HT-29 (cell line): Measurements from ENCODE around the gene SDHAF4. TPM values are rescaled to one million over a fixed set of nuclear protein-coding genes. Genes with fewer than 3 reads are reported as not detected.
"Not testable (repeated sequence)": the region's sequence is repeated elsewhere in the genome, so short reads cannot be mapped to it uniquely, and the experiment has no call there.

Experiments used
- DNase-seq: peaks from one replicate; pipeline ENCODE4 v3.0.0-alpha.2; 2015; ENCODE audit warnings: low spot score
- total RNA-seq: library from RNA; depleted of rRNA; stranded (reverse); fragments of >200 nt; shearing (Covaris generic); gene quantifications from 2 replicates; pipeline ENCODE4 v1.2.3, GENCODE V29; 2014; rRNA removed

SDHAF4 gene
- total RNA-seq, 1 experiment from 2014 or later: 2.4 TPM

DNA sequence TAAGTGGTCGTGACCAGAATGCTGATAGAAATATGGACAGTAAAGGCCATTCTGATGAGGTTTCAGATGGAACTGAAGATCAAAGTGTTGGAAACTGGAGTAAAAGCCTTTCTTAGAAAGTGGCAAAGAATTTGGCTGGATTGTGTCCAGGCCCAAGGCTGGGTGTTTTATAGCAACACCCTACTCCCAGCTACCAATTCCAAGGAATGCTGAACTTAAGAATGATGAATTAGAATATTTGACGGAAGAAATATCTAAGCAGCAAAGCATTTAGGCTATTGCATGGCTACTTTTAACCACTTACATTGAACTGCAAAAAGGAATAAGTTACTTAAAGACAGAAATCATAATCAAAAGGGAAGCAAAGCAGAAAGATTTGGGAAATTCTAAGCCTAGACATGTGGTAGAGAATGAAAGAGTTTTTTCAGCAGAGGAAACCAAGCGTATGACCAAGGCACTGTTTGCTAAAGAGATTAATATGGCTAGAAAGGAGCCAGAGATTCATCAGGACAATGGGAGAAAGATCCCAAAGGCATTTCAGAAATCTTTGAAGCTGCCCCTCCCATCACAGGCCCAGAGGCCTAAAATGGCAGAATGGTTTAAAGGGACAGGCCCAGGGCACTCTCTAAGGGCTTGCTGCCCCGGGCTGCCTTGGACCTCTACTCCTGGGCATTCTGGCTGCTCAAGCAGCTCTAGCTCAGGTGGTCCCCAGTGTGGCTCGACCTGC lies 25.8 kb downstream of the SDHAF4 start:
- no peak for DNase-seq

DNA sequence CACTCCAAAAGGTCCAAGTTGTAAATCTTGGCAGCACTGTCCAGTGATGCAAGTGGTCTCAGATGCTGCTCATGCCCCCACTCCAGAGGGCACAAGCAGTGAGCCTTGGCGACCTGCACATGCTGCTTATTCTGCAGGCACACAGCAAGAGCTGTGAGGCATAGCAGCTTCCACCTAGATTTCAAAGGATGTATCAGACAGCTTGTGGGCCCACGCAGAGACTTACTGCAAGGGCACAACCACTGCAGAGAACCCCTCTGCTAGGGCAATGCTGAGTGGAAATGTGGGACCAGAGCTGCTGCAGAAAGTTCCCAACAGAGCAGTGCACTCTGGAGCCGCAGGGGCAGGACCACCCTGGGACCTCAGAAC lies 26.4 kb downstream of the SDHAF4 start:
- DNase-seq: no peak

DNA sequence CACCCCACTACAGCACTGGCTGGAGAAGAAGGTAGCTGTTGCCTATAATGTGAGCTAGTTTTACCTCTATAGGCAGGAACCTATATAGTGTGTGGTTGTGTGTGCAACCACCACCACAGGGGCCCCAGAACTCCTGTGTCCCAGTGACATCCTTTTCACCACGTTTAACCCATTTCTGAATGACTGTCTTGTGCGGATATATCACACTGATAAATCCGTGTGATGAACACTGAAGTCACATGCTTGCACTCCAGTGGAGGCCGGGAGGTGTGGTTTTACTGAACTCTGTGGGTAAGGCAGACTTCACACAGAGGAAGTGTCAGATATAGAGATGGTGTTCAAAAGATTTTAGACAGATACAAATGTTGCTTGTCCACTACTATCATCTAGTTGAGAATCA lies 32.5 kb downstream of the SDHAF4 start:
- DNase-seq: no peak

DNA sequence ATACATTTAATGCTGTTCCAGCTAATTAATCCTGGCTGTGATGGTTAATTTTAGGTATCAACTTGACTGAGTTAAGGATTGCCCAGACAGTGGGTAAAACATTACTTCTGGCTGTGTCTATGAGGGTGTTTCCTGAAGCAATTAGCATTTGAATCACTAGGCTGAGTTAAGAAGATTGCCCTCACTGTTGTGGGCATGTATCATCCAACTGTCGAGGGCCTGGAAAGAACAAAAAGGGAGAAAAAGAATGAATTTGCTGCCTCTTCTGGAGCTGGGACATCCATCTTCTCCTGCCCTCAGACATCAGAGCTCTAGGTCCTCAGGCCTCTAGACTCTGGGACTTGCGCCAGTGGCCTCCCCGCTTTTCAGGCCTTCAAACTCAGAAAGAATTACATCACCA lies 34.3 kb downstream of the SDHAF4 start:
- no peak for DNase-seq

DNA sequence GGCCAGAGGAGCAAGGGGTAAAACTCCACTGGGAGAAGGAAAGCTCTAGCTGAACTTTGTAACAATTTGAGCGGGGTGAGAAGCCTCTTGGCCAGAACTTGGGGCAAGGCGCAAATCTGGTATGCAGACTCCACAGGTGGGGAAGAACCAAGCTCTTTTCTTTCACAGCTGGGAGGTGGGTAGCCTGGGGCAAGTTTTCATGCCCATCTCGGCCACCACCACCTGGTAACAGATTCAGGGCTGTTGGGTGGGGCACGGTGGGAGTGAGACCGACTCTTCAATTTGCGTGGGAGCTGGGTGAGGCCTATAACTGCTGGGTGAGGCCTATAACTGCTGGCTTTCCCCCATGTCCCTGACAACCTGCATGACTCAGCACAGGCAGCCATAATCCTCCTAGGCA lies 37.5 kb downstream of the SDHAF4 start:
- DNase-seq: no peak

DNA sequence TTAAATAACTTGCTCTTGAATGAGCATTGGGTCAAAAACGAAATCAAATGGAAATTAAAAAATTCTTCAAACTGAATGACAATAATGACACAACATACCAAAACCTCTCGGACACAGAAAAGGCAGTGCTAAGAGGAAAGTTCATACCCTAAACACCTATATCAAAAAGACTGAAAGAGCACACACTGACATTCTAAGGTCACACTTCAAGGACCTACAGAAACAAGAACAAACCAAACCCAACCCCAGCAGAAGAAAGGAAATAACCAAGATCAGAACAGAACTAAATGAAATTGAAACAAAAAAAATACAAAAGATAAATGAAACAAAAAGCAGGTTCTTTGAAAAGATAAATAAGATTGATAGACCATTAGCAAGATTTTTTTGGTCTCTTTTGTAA lies 40.6 kb downstream of the SDHAF4 start:
- DNase-seq: not testable (repeated sequence)

DNA sequence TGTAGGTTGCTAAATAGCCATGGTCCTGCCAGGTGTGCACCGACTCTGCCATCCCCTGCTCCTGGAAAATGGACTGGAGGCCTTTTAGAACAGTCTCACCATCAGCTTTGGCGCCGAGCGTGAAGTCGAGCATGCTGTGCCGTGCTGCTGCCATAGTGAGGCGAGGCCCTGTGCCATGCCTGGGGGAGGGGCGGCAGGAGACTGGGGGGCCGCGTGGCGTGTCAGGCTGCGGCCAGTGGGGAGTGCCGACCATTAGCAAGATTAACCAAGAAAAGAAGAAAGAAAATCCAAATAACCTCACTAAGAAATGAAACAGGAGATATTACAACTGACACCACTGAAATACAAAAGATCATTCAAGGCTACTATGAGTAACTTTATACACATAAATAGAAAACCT lies 42.5 kb downstream of the SDHAF4 start:
- DNase-seq: not testable (repeated sequence)

DNA sequence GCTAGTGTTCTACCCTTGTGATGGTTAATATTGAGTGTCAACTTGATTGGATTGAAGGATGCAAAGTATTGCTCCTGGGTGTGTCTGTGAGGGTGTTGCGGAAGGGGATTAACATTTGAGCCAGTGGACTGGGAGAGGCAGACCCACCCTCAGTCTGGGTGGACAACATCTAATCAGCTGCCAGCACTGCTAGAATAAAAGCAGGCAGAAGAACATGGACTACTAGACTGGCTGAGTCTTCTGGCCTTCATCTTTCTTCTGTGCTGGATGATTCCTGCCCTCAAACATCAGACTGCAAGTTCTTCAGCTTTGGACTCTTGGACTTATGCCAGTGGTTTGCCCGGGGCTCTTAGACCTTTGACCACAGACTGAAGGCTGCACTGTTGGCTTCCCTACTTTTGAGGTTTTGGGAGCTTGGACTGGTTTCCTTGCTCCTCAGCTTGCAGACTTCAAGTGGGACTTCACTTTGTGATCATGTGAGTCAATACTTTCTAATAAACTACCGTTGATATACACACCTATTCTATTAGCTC lies 50.1 kb downstream of the SDHAF4 start:
- no peak for DNase-seq

DNA sequence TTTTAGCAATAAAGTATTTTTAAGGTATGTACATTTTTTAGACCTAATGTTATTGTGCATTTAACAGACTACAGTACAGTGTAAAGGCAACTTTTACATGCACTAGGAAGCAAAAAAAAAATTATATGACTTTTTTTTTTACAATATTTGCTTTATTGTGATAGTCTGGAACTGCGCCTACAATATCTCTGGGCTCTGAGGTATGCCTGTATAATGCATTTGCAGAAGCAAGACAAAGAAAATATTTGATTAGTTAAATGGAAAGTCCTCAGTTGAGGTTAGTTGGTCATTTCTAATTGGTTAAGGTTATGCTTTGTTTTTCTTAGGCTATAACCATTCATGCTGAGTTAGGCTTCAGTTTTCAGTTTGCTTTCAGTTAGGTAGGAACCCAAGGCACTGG lies 54.0 kb downstream of the SDHAF4 start:
- no peak for DNase-seq

DNA sequence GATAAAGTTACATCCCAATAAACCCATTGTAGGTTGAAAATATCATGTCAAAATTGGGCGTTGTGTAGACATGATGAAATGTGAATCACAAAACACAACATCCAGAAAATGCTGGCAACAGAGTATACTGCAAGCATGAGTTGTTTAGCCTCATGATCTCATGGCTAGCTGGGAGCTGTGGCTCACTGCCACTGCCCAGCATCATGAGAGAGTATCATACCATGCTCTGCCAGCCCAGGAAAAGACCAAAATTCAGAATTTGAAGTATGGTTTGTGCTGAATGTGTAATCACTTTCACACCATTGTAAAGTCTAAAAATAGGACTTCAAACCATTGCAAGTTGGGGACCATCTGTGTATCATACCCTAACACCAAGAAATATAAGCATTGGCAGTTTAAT lies 55.7 kb downstream of the SDHAF4 start:
- DNase-seq: no peak

DNA sequence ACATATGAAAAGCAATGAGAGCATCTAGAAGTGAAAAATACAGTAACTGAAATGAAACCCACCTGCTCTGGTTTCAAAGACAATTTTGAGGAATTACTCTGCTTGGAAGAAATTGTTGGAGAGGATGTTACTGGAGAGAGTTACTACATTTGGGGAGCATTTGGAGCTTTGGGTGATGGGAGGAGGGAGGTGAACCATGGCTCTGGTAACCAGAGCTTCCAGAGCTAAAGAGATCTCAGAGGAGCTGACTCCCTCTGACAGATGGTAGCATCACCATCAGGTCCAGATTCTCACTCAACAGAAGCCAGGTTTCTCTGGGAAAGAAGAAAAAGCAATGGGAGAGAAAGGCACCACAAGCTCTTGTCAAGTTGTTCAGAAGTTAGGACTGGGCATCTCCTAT lies 58.7 kb downstream of the SDHAF4 start:
- no peak for DNase-seq

DNA sequence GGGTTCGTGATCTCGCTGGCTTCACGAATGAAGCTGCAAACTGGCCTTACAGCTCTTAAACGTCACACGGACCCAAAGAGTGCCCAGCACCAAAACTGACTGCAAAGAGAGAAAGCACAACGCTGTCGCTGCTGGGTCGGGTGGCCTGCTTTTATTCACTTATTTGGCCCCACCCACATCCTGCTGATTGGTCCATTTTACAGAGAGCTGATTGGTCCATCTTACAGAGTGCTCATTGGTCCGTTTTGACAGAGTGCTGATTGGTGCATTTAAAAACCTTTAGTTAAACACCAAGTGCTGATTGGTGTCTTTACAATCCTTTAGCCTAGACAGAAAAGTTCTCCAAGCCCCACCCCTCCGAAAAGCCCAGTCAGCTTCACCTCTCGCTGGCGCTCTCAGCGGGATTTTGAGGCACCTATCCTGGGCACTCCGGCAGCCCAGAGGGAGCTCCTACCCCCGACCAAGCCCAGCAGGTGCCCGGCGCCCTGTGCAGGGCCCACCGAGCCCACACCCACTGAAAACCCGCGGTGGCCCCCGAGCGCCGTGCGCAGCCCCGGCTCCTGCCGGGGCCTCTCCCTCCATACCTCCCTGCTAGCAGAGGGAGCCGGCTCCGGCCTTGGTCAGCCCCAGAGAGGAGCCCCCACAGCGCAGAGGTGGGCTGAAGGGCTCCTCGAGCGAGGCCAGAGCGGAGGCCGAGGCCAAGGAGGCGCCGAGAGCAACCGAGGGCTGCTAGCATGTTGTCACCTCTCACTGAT lies 60.9 kb downstream of the SDHAF4 start:
- no peak for DNase-seq

DNA sequence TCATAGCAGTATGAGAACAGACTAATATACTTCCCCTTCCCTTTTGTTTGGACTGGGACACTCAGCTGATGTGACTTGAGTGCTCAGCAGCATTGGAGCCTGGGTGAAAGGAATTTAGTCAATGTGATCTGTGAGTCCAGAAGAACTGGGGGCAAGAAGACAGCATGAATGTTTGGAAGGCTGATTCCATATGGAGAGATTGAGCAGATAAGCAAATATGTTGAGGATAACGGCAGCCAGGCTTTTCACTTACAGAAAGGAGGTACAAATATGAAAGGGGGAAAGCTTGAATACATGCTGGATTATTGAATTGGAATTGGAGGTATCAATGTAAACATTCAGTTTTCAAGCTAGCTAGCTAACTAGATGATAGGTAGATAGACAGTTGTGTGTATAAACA lies 63.2 kb downstream of the SDHAF4 start:
- no peak for DNase-seq

DNA sequence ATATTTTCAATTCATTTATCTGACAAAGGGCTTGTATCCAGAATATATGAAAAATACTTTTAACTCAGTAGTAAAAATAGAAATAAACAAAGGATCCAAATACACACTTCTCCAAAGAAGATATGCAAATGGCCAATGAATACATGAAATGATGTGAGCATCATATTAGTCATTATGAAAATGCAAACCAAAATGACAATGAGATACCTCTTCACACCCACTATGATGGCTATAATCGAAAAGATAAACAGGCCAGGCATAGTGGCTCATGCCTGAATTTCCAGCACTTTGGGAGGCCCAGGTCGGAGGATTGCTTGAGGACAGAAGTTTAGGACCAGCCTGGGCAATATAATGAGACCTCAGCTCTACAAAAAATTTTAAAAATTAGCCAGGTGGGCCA lies 67.1 kb downstream of the SDHAF4 start:
- no peak for DNase-seq

DNA sequence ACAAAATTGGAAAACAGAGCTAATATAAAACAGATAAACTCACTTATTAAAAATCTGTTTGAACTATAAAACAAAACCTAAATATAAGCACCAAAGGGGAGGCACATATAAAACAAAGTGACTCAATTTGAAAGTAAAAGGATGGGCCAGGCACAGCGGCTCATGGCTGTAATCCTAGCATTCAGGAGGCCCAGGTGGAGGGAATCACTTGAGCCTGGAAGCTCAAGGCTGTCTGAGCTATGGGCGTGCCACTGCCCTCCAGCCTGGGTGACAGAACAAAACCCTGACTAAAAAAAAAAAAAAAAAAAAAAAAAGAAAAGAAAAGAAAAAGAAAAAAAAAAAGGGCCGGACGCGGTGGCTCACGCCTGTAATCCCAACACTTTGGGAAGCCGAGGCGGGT lies 69.9 kb downstream of the SDHAF4 start:
- no peak for DNase-seq

DNA sequence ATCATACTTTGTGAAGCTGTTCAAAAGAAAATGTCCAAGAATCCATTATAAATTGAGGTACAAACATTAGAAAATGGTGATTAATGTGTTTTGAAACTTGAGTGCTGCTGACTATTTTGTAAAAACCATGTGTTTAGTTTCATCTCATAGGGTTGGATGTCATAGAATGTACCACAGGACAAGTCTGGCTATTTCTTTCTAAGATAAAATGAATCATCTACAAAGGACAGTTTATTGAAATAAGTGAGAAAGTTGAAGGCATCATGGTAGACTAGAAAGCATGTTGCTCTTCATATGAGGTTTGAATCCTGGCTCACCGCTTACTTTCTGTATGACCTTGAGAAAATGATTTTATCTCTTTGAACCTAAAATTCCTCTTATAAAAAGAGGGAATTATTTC lies 71.7 kb downstream of the SDHAF4 start:
- DNase-seq: no peak

Other genes starting within 250 kb of the SDHAF4 start
- 22.7 and 24.4 TPM in 2 replicates for gene FAM135A, start 153.4 kb upstream of the SDHAF4 start, total RNA-seq
- 14.1 and 16.7 TPM in 2 replicates for gene SMAP1, start 101.0 kb downstream of the SDHAF4 start, total RNA-seq